ENCODE results near the gene ETF1. TPM values are rescaled to one million over a fixed set of nuclear protein-coding genes. Genes with fewer than 3 reads are reported as not detected.

ETF1 gene
- total RNA-seq, 2 donors from 2014 or later: 24.9 to 36.6 TPM

GRCh38 chr5:138541511-138542179 is 1.4 kb downstream of the ETF1 start:
- peaks cover 74% of the 10 kb centered on the region for H3K4me1 ChIP-seq
- H3K9me3 ChIP-seq: no peaks in the 10 kb centered on the region
- peak overlapping the region; percentile 82 to 97 for H3K4me3 ChIP-seq
- no peaks in the 10 kb centered on the region for H3K27me3 ChIP-seq
- no peaks in the 10 kb centered on the region for H3K36me3 ChIP-seq (replicated peaks in 1 of 2; ENCODE audit: insufficient read depth in 1 of 2, low read depth in 2 of 2)
- DNase-seq (no peak), ATAC-seq (no peak)
- intact Hi-C loops (cut with DNase I): loop anchor here (10.0 kb wide), 1 partner anchor 87 kb away; no protein-coding TSS in a partner anchor
- H3K27ac ChIP-seq: peak overlapping the region in 3 of 4 donors; percentile 95 to 99 (median 98)
- TF ChIP-seq, protein P1, sequence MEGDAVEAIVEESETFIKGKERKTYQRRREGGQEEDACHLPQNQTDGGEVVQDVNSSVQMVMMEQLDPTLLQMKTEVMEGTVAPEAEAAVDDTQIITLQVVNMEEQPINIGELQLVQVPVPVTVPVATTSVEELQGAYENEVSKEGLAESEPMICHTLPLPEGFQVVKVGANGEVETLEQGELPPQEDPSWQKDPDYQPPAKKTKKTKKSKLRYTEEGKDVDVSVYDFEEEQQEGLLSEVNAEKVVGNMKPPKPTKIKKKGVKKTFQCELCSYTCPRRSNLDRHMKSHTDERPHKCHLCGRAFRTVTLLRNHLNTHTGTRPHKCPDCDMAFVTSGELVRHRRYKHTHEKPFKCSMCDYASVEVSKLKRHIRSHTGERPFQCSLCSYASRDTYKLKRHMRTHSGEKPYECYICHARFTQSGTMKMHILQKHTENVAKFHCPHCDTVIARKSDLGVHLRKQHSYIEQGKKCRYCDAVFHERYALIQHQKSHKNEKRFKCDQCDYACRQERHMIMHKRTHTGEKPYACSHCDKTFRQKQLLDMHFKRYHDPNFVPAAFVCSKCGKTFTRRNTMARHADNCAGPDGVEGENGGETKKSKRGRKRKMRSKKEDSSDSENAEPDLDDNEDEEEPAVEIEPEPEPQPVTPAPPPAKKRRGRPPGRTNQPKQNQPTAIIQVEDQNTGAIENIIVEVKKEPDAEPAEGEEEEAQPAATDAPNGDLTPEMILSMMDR (IDR thresholded peaks at IDR 0.05): no peak
- TF ChIP-seq POLR2A (IDR thresholded peaks at IDR 0.05): no peak
- WGBS, 2 donors: 8 to 12% methylated on average over 6 of the region's 6 CpGs

- TF ChIP-seq, protein P1 (IDR thresholded peaks at IDR 0.05): no peak
- TF ChIP-seq POLR2A (IDR thresholded peaks at IDR 0.05): no peak
- no peaks in the 10 kb centered on the region for H3K36me3 ChIP-seq (replicated peaks in 1 of 2; ENCODE audit: insufficient read depth in 1 of 2, low read depth in 2 of 2)
- peaks cover 56% of the 10 kb centered on the region for H3K4me1 ChIP-seq
- intact Hi-C loops (cut with DNase I): loop anchor here (10.0 kb wide), 1 partner anchor 85 kb away; no protein-coding TSS in a partner anchor
- H3K27me3 ChIP-seq: no peaks in the 10 kb centered on the region
- DNase-seq (no peak), ATAC-seq (no peak)
- H3K27ac ChIP-seq: no peak overlapping the region
- no peaks in the 10 kb centered on the region for H3K9me3 ChIP-seq
- no peak overlapping the region for H3K4me3 ChIP-seq
Measured at GRCh38 chr5:138539791-138540190, 3.2 kb downstream of the ETF1 start.

DNA sequence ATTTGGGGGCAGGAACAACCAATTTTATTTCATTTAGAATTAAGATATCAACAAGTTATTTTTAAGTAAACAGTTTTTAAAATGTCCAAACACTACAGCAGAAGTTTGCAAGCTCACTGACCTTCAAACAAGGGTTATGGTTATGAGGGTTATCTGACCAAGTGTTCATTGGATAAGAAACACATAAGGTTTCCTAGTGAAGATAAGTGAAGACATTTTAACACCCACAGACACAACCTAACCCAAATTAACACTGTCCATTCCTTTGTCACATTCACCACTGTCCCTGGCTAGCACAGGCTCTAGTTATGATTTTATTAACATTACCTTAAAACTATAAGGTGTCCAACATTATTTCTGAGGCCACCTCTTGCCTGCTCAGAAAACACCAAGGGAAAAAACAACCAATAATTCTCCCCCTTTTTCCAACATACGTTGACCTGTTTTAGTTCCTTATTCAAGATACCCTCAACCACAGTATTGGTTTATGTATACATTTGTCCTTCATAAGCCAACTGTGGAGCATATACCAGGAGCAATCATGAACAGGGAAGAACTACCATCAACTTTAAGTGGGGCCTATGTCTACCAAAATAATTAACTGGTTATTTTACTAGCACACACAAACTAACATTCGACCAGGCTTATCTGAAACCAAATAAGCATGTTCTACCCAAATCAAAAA is 4.0 kb downstream of the ETF1 start:
- Histone ChIP-seq H3K27ac (no peak overlapping the region), H3K4me1 (peaks cover 49% of the 10 kb centered on the region), H3K9me3 (no peaks in the 10 kb centered on the region), H3K36me3 (replicated peaks in 1 of 2; ENCODE audit: insufficient read depth in 1 of 2, low read depth in 2 of 2) (no peaks in the 10 kb centered on the region), H3K27me3 (no peaks in the 10 kb centered on the region), H3K4me3 (no peak overlapping the region)
- 15 to 34% methylated on average over 2 of the region's 2 CpGs for WGBS, 2 donors
- ATAC-seq (no peak), DNase-seq (no peak)
- TF ChIP-seq, protein P1 (IDR thresholded peaks at IDR 0.05): no peak
- intact Hi-C loops (cut with DNase I): no loop called here

GRCh38 chr5:138536665-138537315 is 6.2 kb downstream of the ETF1 start:
- TF ChIP-seq, protein P1 (IDR thresholded peaks at IDR 0.05): peak in 1 of 7 experiments; percentile 12
- no peak for TF ChIP-seq POLR2A (IDR thresholded peaks at IDR 0.05)
- DNase-seq: no peak
- WGBS, 2 donors: 43 to 50% methylated on average over 4 of the region's 4 CpGs
- no peaks in the 10 kb centered on the region for H3K9me3 ChIP-seq
- H3K4me3 ChIP-seq: no peak overlapping the region
- no peak overlapping the region for H3K27ac ChIP-seq
- intact Hi-C loops (cut with DNase I): no loop called here
- no peak for ATAC-seq
- no peaks in the 10 kb centered on the region for H3K27me3 ChIP-seq
- peaks cover 44% of the 10 kb centered on the region for H3K4me1 ChIP-seq
- H3K36me3 ChIP-seq (replicated peaks in 1 of 2; ENCODE audit: insufficient read depth in 1 of 2, low read depth in 2 of 2): no peaks in the 10 kb centered on the region
